Kidney (tissue), 14 donors: ENCODE measurements around the gene PEX3. TPM values are rescaled to one million over a fixed set of nuclear protein-coding genes. Genes with fewer than 3 reads are reported as not detected.

ENCODE experiments used
- DNase-seq, 5 donors: peaks; one replicate each; pipeline ENCODE4 v3.0.0-alpha.2; 2013 to 2020
- FAIRE-seq: peaks from 2 replicates; lab custom pipeline; 2012; peaks lifted over from hg19 to GRCh38; lab: Jason Lieb, UNC
- H3K27ac ChIP-seq, 2 donors: one replicate each; pipeline ENCODE4 v1.7.0; 2013; ENCODE audit warnings: low read depth in 2 of 2, low read length in 2 of 2, inconsistent platforms in 1 of 2
- H3K27me3 ChIP-seq: one replicate; pipeline ENCODE4 v1.7.1; 2013; ENCODE audit warnings: low read length, inconsistent platforms; ENCODE audit not compliant: control insufficient read depth, insufficient read depth
- H3K36me3 ChIP-seq, 3 donors: one replicate each; pipeline versions ENCODE4 v1.7.0 to v1.7.1; 2013; ENCODE audit warnings: low read length in 3 of 3, control low read depth in 1 of 3, inconsistent platforms in 1 of 3; ENCODE audit not compliant: insufficient read depth in 3 of 3, control insufficient read depth in 2 of 3
- H3K4me1 ChIP-seq, 3 donors: one replicate each; pipeline versions ENCODE4 v1.7.0 to v1.7.1; 2013; ENCODE audit warnings: low read length in 3 of 3, inconsistent platforms in 1 of 3, low read depth in 1 of 3; ENCODE audit not compliant: control insufficient read depth in 2 of 3, insufficient read depth in 2 of 3
- H3K4me3 ChIP-seq, 3 donors: one replicate each; pipeline versions ENCODE4 v1.7.0 to v1.8.1; 2013; ENCODE audit warnings: low read length in 3 of 3, control low read depth in 1 of 3, inconsistent platforms in 1 of 3
- H3K9ac ChIP-seq, 3 donors: one replicate each; pipeline versions ENCODE4 v1.7.0 to v1.7.1; 2013; ENCODE audit warnings: low read length in 3 of 3, control low read depth in 1 of 3, inconsistent platforms in 1 of 3
- H3K9me3 ChIP-seq, 3 donors: one replicate each; pipeline versions ENCODE4 v1.7.0 to v1.7.1; 2013; ENCODE audit warnings: low read length in 3 of 3, control low read depth in 1 of 3, inconsistent platforms in 1 of 3; ENCODE audit not compliant: control insufficient read depth in 2 of 3, insufficient read depth in 1 of 3
- intact Hi-C: fragments of 100-400 bp; cut with DNase I; formaldehyde crosslinking; loops from one replicate; pipeline ENCODE4 v1.11.1; 2022
- polyA plus RNA-seq: library from polyadenylated mRNA; stranded (reverse); fragments of 350-450 nt; fragmentation: Illumina TruSeq; extraction: RNeasy Lipid Tissue Mini Kit (QIAGEN cat#74804); gene quantifications from one replicate; pipeline ENCODE4 v1.2.3, GENCODE V29; 2014; ENCODE audit warnings: low read depth, low replicate concordance; ENCODE audit not compliant: insufficient read depth
- total RNA-seq: library from RNA; stranded (reverse); fragmentation: NEBNext Ultra II Directional; extraction: Animal tissue kit (Norgen Biotek cat#: 25700); gene quantifications from one replicate; pipeline ENCODE4 v1.2.1, GENCODE V29; 2021
- TF ChIP-seq, protein P1 (sequence below): IDR thresholded peaks from 3 replicates; pipeline ENCODE4 v1.5.1; 2012; ENCODE audit warnings: mild to moderate bottlenecking, moderate library complexity, borderline replicate concordance; ENCODE audit not compliant: insufficient read depth; ENCODE audit errors: extremely low read depth
- donor health status: control.
- donor health status: control.
- donor health status: control.
- donor health status: control.
- donor health status: control.
- donor health status: DM: yes; HTN: yes; CAD: no.
- donor health status: Normal renal cell carcinoma (clear cell type).

Gene PEX3
- total and polyA plus RNA-seq, 2 donors from 2014 or later = 28.6 to 31.7 TPM

- intact Hi-C loops = no loop called here
- H3K4me1 ChIP-seq = peaks cover 0 to 6% (median 0%) of the 10 kb centered on the region in 3 donors
- no peaks in the 10 kb centered on the region for H3K9me3 ChIP-seq
- FAIRE-seq (no peak), DNase-seq (no peak)
- H3K9ac ChIP-seq = no peak overlapping the region
- H3K27me3 ChIP-seq = no peaks in the 10 kb centered on the region
- TF ChIP-seq, protein P1, sequence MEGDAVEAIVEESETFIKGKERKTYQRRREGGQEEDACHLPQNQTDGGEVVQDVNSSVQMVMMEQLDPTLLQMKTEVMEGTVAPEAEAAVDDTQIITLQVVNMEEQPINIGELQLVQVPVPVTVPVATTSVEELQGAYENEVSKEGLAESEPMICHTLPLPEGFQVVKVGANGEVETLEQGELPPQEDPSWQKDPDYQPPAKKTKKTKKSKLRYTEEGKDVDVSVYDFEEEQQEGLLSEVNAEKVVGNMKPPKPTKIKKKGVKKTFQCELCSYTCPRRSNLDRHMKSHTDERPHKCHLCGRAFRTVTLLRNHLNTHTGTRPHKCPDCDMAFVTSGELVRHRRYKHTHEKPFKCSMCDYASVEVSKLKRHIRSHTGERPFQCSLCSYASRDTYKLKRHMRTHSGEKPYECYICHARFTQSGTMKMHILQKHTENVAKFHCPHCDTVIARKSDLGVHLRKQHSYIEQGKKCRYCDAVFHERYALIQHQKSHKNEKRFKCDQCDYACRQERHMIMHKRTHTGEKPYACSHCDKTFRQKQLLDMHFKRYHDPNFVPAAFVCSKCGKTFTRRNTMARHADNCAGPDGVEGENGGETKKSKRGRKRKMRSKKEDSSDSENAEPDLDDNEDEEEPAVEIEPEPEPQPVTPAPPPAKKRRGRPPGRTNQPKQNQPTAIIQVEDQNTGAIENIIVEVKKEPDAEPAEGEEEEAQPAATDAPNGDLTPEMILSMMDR = no peak
- no peaks in the 10 kb centered on the region for H3K36me3 ChIP-seq
- H3K4me3 ChIP-seq = no peak overlapping the region
- no peak overlapping the region for H3K27ac ChIP-seq
Observed at GRCh38 chr6:143517447-143517773, 66.8 kb downstream of the PEX3 start.

GRCh38 chr6:143522039-143522600, 71.5 kb downstream of the PEX3 start:
- Histone ChIP-seq H3K27me3 (no peaks in the 10 kb centered on the region), H3K9me3 (no peaks in the 10 kb centered on the region), H3K4me3 (no peak overlapping the region), H3K27ac (no peak overlapping the region), H3K36me3 (no peaks in the 10 kb centered on the region), H3K4me1 (no peaks in the 10 kb centered on the region), H3K9ac (no peak overlapping the region)
- DNase-seq (no peak), FAIRE-seq (no peak)
- TF ChIP-seq, protein P1 = no peak
- intact Hi-C loops = no loop called here

- FAIRE-seq = no peak
- TF ChIP-seq, protein P1 = no peak
Observed at GRCh38 chr6:143525356-143525755, 74.8 kb downstream of the PEX3 start.

DNA sequence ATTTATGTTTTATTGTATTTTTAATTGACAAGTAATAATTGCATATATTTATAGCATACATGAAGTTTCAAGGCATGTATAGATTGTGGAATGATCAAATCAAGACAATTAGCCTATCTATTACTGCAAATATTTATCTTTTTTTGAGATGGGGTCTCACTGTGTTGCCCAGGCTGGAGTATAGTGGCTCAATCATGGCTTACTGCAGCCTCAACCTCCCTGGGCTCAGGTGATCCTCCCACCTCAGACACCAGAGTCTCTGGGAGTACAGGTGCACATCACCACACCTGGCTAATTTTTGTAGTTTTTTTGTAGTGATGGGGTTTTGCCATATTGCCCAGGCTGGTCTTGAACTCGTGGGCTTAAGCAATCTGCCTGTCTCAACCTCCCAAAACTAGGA, 77.1 kb downstream of the PEX3 start:
- TF ChIP-seq, protein P1 = no peak
- H3K36me3 ChIP-seq = no peaks in the 10 kb centered on the region
- H3K9me3 ChIP-seq = no peaks in the 10 kb centered on the region
- no peaks in the 10 kb centered on the region for H3K4me1 ChIP-seq
- H3K27me3 ChIP-seq = no peaks in the 10 kb centered on the region
- intact Hi-C loops = no loop called here
- FAIRE-seq (no peak), DNase-seq (no peak)
- H3K9ac ChIP-seq = no peak overlapping the region
- H3K27ac ChIP-seq = no peak overlapping the region
- no peak overlapping the region for H3K4me3 ChIP-seq

More at GRCh38 chr6:143525356-143525755, 74.8 kb downstream of the PEX3 start:
- intact Hi-C loops = no loop called here
- Histone ChIP-seq H3K4me3 (no peak overlapping the region), H3K9ac (no peak overlapping the region), H3K36me3 (no peaks in the 10 kb centered on the region), H3K4me1 (no peaks in the 10 kb centered on the region), H3K27ac (no peak overlapping the region), H3K27me3 (no peaks in the 10 kb centered on the region), H3K9me3 (no peaks in the 10 kb centered on the region)
- no peak for DNase-seq
